Omental fat pad (tissue), 4 donors: ENCODE results near the gene RSAD2. TPM values are rescaled to one million over a fixed set of nuclear protein-coding genes. Genes with fewer than 3 reads are reported as not detected.

Experiments
- ATAC-seq: fragments of 150-250 bp; one replicate; pipeline ENCODE4 v1.9.1; 2016; ENCODE audit warnings: mild to moderate bottlenecking, moderate library complexity; ENCODE audit not compliant: low FRiP score
- DNase-seq: peaks from one replicate; pipeline ENCODE4 v3.0.0-alpha.2; 2019; ENCODE audit warnings: low spot score
- CTCF ChIP-seq, 3 donors: fragments of 450-650 bp; IDR thresholded peaks; one replicate each; pipeline ENCODE4 v1.5.1; 2016 to 2017; ENCODE audit warnings: antibody characterized with exemption in 3 of 3, mild to moderate bottlenecking in 3 of 3, moderate library complexity in 2 of 3
- total RNA-seq, 4 donors: library from RNA; depleted of rRNA; stranded (reverse); fragments of >200 nt; gene quantifications; one replicate each; pipeline ENCODE4 v1.1.0, GENCODE V29; 2016

The RSAD2 gene
- total RNA-seq, 4 donors from 2014 or later, result 0.56 to 25.1 (median 3.9) TPM

GRCh38 chr2:6924101-6924923 lies 46.7 kb downstream of the RSAD2 start:
- no peak for TF ChIP-seq CTCF (IDR thresholded peaks at IDR 0.05)
- DNase-seq (no peak), ATAC-seq (no peak)

DNA sequence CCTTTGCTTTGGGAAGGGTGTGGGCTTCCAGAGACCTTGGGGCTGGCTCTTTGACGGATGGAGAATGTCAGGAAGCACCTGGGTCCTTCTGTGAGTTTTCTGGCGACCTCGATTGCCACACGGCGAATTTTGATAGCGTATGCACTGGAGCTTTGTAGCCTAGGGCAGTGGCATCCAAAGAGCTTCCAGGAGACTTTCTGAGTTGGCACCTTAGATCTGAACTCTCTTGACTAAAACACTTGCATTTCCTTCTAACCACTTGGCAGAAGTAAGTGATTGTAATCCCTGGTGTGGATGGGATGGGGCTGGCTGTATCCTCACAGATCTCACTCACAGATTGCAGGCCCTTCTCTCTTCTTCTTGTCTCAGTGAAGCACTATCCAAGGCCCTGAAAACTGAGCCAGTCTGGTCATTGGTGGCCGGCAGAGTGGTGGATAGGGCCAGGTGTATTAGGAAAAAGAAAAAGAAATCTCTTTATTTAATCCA lies 47.4 kb downstream of the RSAD2 start:
- DNase-seq (no peak), ATAC-seq (no peak)
- TF ChIP-seq CTCF (IDR thresholded peaks at IDR 0.05), result no peak

DNA sequence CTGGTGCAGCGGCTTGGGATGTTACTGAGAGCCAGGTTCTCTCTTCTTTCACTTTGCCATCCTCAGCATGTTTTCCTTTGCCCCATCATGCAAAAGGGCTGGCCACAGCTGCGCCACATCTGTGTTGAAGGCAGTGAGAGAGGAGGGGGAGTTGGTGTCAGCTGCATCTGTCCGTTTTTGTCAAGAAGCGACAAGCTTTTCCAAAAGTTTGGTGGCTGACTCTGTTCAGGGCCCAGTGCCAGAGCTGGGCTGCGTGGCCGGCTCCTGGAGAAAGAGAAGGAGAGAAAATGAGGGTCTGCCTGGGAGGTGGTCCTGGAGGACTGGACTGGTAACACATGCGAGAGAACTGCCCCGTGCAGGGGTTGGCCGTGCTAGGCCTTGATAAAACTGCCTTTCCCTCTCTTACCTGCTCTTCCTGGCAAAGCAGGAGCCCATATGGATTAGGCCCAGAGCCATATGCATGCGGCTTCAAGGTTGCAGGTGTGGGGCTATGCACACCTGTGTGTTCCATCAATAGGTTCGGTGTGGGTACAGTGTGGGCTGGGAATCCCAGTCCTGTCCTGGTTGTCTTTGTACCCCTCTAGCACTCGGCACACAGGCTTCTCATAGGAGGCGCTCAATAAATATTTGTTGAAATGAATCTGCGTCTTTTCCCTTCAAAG lies 48.6 kb downstream of the RSAD2 start:
- DNase-seq (no peak), ATAC-seq (no peak)
- TF ChIP-seq CTCF (IDR thresholded peaks at IDR 0.05), result no peak

GRCh38 chr2:6927186-6927585 lies 49.6 kb downstream of the RSAD2 start:
- ATAC-seq, result peak; percentile 50
- TF ChIP-seq CTCF (IDR thresholded peaks at IDR 0.05), result no peak
- DNase-seq, result no peak

DNA sequence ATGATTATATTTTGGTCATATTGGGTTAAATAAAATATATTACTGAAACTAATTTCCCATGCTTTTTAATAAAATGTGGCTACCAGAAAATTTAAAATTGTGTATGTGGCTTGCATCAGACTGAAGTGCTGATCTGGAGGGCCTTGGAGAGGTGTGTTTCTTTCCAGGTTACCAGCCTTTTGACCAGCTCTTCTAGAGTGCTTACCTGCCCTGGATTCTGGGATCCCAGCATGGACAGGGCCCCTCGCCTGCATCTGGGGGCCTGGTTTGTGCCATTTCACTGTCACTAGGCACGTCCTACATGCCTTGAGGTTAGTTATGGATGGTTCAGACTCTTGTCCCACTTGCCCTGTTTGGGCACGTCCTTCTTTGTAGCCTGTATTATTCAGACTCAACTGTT lies 50.2 kb downstream of the RSAD2 start:
- DNase-seq (no peak), ATAC-seq (no peak)
- no peak for TF ChIP-seq CTCF (IDR thresholded peaks at IDR 0.05)

DNA sequence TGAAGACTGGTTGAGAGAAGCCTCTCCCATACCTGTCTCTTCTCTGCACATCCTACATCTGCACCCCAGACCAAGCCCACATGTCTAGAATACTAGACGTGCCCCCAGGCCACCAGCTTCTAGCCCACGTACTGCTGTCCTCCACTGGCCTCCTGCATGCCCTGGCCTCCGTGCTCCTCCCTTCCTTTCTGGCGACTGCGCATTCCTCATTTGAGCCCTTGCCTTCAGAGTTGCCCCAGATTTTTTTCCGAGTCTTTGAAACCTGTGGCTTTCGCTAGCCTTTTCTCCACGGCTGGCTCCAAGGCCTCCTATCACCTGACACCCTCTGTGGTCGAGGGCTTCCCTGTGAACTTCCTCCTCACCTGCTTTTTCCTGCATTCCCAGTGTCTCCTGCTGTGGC lies 50.9 kb downstream of the RSAD2 start:
- TF ChIP-seq CTCF (IDR thresholded peaks at IDR 0.05), result no peak
- DNase-seq (no peak), ATAC-seq (no peak)
